ENCODE data around the gene SLC9A8.
A peak's percentile ranks its signal among the peaks of the same experiment; 100 is the strongest.

The SLC9A8 gene

DNA sequence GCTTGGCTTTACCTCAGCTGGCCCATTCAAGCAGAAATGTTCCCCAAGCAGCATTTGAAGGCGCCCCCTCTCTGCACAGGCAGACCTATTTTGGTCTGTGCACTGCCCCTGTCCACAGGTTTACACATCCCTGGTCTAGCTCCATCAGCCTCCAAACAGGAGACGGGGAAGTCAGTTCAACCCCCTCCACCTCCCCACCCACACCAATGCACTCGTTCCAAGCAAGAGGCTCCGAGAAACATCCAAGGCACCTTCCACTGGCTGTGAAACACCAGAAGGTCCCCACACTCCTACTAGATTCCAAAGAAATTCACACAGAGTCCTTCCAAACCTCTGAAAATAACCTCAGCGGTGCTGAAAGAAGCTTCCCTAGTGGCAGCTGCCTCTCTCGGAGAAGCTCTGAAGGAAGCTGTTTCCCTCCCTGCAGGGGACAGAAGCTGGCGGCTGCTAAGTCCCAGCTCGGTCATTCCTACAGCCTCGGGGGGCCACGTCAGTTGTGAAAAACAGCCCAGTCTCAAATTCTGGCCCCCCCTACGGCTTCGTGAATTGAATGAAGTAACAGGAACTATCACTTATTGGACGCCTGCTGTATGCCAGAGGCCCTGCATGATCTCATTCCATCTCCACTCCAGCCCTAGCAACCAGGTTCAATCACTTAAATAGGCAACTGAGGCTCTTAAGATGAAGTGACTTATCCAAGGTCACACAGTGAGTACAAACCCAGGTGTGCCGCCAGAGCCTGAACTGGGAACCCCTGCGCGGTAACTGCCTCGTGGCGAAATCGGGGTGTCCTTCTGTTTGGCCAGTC, 101.9 kb downstream of the SLC9A8 start:
- TF ChIP-seq ZFX (IDR thresholded peaks at IDR 0.05): no peak
- TF ChIP-seq, protein P1, sequence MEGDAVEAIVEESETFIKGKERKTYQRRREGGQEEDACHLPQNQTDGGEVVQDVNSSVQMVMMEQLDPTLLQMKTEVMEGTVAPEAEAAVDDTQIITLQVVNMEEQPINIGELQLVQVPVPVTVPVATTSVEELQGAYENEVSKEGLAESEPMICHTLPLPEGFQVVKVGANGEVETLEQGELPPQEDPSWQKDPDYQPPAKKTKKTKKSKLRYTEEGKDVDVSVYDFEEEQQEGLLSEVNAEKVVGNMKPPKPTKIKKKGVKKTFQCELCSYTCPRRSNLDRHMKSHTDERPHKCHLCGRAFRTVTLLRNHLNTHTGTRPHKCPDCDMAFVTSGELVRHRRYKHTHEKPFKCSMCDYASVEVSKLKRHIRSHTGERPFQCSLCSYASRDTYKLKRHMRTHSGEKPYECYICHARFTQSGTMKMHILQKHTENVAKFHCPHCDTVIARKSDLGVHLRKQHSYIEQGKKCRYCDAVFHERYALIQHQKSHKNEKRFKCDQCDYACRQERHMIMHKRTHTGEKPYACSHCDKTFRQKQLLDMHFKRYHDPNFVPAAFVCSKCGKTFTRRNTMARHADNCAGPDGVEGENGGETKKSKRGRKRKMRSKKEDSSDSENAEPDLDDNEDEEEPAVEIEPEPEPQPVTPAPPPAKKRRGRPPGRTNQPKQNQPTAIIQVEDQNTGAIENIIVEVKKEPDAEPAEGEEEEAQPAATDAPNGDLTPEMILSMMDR (conservative IDR thresholded peaks at IDR 0.05): no peak
- peak overlapping the region; percentile 97 for H3K27ac ChIP-seq

GRCh38 chr20:49915118-49915379, 102.4 kb downstream of the SLC9A8 start:
- peak overlapping the region; percentile 97 for H3K27ac ChIP-seq
- 0 out of 2 replicates have a peak, but pooled peaks have one; percentile 18 for TF ChIP-seq ZFX (IDR thresholded peaks at IDR 0.05)
- TF ChIP-seq, protein P1 (conservative IDR thresholded peaks at IDR 0.05): no peak

GRCh38 chr20:49915380-49916145, 102.9 kb downstream of the SLC9A8 start, which contains the start of gene SPATA2:
Gene SPATA2 (minus strand): TSS chr20:49915529. CDS start chr20:49908490, 7,039 bp downstream.
- H3K27ac ChIP-seq: peak within 1 kb of the TSS; percentile 97
- TF ChIP-seq, protein P1 (conservative IDR thresholded peaks at IDR 0.05): no peak
- no peak for TF ChIP-seq ZFX (IDR thresholded peaks at IDR 0.05)

DNA sequence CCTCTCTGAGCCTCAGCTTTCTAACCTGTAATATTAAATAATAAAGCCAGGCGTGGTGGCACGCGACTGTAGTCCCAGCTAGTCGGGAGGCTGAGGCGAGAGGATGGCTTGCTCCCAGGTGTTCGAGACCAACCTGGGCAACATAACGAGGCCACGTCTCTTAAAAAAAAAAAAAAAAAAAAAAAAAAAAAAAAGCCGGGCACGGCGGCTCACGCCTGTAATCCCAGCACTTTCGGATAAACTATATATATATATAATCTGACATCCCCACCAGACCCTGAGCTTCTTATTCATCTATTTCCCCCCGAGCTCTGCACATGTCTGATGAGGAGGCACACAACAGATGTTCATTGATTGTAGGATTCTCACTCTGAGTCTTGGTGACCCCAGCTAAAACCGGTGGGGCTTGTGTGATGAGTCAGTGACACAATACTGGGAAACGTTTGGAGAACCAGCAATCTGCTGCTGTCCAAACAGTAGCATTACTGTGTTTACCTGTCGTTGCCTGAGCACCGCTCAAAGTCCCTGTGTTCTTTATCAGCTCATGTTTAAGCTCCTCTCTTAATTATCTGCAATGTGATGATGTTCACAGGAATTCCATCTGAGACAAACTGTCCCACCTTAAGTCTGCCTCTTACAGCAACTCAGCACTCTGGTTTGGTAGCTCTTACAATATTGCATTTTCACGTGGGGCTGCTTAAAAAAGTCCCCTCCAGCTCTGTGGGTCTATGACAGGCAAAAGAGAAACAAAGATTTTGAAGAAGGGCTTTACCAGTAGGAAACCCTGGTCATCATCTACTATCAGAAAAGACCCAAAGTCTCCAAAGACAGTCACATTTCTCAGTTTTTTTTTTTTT, 103.7 kb downstream of the SLC9A8 start:
- TF ChIP-seq ZFX (IDR thresholded peaks at IDR 0.05): no peak
- TF ChIP-seq, protein P1 (conservative IDR thresholded peaks at IDR 0.05): no peak
- H3K27ac ChIP-seq: peak overlapping the region; percentile 97

DNA sequence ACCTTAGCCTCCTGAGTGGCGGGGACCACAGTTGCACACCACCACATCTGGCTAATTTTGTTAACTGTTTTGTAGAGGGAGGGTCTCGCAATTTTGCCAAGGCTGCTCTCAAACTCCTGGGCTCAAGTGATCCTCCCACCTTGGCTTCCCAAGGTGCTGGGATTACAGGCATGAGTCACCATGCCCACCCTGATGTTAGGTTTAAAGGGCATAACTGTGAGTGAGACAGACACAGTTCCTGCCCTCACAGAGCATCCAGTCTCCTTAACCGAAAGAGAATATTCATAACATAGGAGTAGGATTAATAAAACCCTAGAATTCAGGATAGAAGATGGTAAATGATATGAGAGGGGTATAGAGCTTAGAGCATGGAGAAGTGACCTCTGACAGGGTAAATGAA, 105.8 kb downstream of the SLC9A8 start:
- H3K27ac ChIP-seq: no peak overlapping the region
- no peak for TF ChIP-seq ZFX (IDR thresholded peaks at IDR 0.05)
- TF ChIP-seq, protein P1 (conservative IDR thresholded peaks at IDR 0.05): no peak

- no peak overlapping the region for H3K27ac ChIP-seq
- no peak for TF ChIP-seq ZFX (IDR thresholded peaks at IDR 0.05)
- TF ChIP-seq, protein P1 (conservative IDR thresholded peaks at IDR 0.05): no peak
Observed at GRCh38 chr20:49919009-49919408, 106.4 kb downstream of the SLC9A8 start.
